OCI-LY1 (cell line): ENCODE data around the gene CLEC17A.

Experiments used
- H2AFZ ChIP-seq: fragments of 200-600 bp; sonication (generic), shearing (Covaris generic); 2 replicates; pipeline ENCODE4 v1.6.0; 2014; ENCODE audit warnings: antibody characterized with exemption, mild to moderate bottlenecking, low read length
- H3F3A ChIP-seq: fragments of 200-600 bp; sonication (generic), shearing (Covaris generic); 2 replicates; pipeline ENCODE4 v1.6.0; 2014; ENCODE audit warnings: mild to moderate bottlenecking, antibody characterized with exemption, low read length, moderate library complexity; ENCODE audit not compliant: insufficient read depth
- H3K27ac ChIP-seq: fragments of 200-600 bp; sonication (generic); 2 replicates; pipeline ENCODE4 v1.5.1; 2014; ENCODE audit warnings: low read length, mixed run types, mild to moderate bottlenecking, low read depth; ENCODE audit not compliant: poor library complexity, severe bottlenecking
- H3K27me3 ChIP-seq: fragments of 200-600 bp; sonication (generic); 2 replicates; pipeline ENCODE4 v1.6.0; 2014; ENCODE audit warnings: antibody characterized with exemption, mild to moderate bottlenecking, low read length, moderate library complexity; ENCODE audit not compliant: insufficient read depth
- H3K36me3 ChIP-seq: fragments of 200-600 bp; sonication (generic); 2 replicates; pipeline ENCODE4 v1.6.1; 2014; ENCODE audit warnings: mild to moderate bottlenecking, antibody characterized with exemption, low read length, moderate library complexity, mixed read lengths; ENCODE audit not compliant: insufficient read depth
- H3K4me1 ChIP-seq: fragments of 200-600 bp; sonication (generic); 2 replicates; pipeline ENCODE4 v1.5.1; 2014; ENCODE audit warnings: mild to moderate bottlenecking, low read length, moderate library complexity; ENCODE audit not compliant: insufficient read depth, severe bottlenecking
- H3K4me2 ChIP-seq: fragments of 200-600 bp; sonication (generic), shearing (Covaris generic); 2 replicates; pipeline ENCODE4 v1.6.1; 2014; ENCODE audit warnings: low read length
- H3K4me3 ChIP-seq: fragments of 200-600 bp; sonication (generic); 2 replicates; pipeline ENCODE4 v1.5.1; 2014; ENCODE audit warnings: low read length, low read depth, mild to moderate bottlenecking, mixed read lengths; ENCODE audit not compliant: poor library complexity, severe bottlenecking
- H3K79me2 ChIP-seq: fragments of 200-600 bp; shearing (Covaris generic); 2 replicates; pipeline ENCODE4 v1.6.1; 2016; ENCODE audit warnings: mixed run types, low read length, mixed read lengths; ENCODE audit not compliant: insufficient read depth
- H3K9ac ChIP-seq: fragments of 200-600 bp; sonication (generic), shearing (Covaris generic); 2 replicates; pipeline ENCODE4 v1.6.1; 2014; ENCODE audit warnings: mild to moderate bottlenecking, low read length, mixed read lengths
- H3K9me2 ChIP-seq: fragments of 200-600 bp; sonication (generic), shearing (Covaris generic); 2 replicates; pipeline ENCODE4 v1.6.1; 2014; ENCODE audit warnings: low read depth, mild to moderate bottlenecking, low read length, mixed read lengths
- H3K9me3 ChIP-seq: fragments of 200-600 bp; shearing (Covaris generic); 2 replicates; pipeline ENCODE4 v1.6.1; 2014; ENCODE audit warnings: low read length, mixed read lengths
- H4K20me1 ChIP-seq: fragments of 200-600 bp; sonication (generic), shearing (Covaris generic); 2 replicates; pipeline ENCODE4 v1.6.0; 2016; ENCODE audit warnings: mild to moderate bottlenecking, low read length; ENCODE audit not compliant: insufficient read depth
- EZH2 ChIP-seq: fragments of 200-600 bp; sonication (generic), shearing (Covaris generic); IDR thresholded peaks from 2 replicates; pipeline ENCODE4 v1.8.0; 2017; ENCODE audit warnings: borderline replicate concordance, mixed run types, mild to moderate bottlenecking, antibody characterized with exemption, low read length, moderate library complexity, mixed read lengths
- TF ChIP-seq, protein P1 (sequence below): fragments of 200-600 bp; sonication (generic), shearing (Covaris generic); IDR thresholded peaks from 2 replicates; pipeline ENCODE4 v1.5.1; 2017; ENCODE audit warnings: mild to moderate bottlenecking, antibody characterized with exemption, low read length, moderate library complexity, mixed read lengths

Gene CLEC17A

DNA sequence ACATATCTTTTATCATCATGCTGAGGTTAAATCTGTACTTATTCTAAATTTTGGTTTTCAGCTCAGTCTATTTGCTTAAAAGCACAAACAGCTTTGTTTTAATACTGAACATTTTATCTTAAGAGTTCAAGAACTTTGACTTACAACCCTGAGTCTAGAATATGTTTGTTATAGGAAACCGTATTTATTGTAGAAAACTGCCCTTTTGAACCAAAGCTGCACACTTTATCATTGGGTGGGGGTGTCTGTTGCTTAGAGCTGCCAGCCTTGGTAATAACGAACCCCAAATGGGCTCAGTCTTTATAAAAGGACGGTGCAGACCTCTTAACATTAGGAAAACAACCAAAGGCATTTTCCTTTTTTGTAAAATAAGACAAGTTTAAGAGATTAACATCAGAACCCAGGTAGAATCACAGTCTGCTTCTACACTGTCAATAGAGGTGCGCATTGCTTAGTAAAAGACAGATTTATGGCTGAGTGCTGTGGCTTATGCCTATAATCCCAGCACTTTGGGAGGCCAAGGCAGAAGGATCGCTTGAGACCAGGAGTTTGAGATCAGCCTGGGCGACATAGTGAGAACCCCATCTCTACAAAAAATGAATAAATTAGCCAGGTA is 77.1 kb downstream of the CLEC17A start:
- Histone ChIP-seq H3K36me3 (no peaks in the 10 kb centered on the region), H3K4me3 (no peak overlapping the region), H2AFZ (no peak overlapping the region), H3K9me3 (no peaks in the 10 kb centered on the region), H3K4me1 (no peaks in the 10 kb centered on the region), H3K27ac (no peak overlapping the region), H3K9me2 (no peaks in the 10 kb centered on the region), H3K79me2 (no peaks in the 10 kb centered on the region), H3F3A (no peaks in the 10 kb centered on the region), H3K9ac (no peak overlapping the region), H3K27me3 (no peaks in the 10 kb centered on the region; the same call in 1 of the 2 replicates), H4K20me1 (no peaks in the 10 kb centered on the region), H3K4me2 (no peak overlapping the region)
- TF ChIP-seq EZH2, result no peak
- TF ChIP-seq, protein P1, sequence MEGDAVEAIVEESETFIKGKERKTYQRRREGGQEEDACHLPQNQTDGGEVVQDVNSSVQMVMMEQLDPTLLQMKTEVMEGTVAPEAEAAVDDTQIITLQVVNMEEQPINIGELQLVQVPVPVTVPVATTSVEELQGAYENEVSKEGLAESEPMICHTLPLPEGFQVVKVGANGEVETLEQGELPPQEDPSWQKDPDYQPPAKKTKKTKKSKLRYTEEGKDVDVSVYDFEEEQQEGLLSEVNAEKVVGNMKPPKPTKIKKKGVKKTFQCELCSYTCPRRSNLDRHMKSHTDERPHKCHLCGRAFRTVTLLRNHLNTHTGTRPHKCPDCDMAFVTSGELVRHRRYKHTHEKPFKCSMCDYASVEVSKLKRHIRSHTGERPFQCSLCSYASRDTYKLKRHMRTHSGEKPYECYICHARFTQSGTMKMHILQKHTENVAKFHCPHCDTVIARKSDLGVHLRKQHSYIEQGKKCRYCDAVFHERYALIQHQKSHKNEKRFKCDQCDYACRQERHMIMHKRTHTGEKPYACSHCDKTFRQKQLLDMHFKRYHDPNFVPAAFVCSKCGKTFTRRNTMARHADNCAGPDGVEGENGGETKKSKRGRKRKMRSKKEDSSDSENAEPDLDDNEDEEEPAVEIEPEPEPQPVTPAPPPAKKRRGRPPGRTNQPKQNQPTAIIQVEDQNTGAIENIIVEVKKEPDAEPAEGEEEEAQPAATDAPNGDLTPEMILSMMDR, result no peak

DNA sequence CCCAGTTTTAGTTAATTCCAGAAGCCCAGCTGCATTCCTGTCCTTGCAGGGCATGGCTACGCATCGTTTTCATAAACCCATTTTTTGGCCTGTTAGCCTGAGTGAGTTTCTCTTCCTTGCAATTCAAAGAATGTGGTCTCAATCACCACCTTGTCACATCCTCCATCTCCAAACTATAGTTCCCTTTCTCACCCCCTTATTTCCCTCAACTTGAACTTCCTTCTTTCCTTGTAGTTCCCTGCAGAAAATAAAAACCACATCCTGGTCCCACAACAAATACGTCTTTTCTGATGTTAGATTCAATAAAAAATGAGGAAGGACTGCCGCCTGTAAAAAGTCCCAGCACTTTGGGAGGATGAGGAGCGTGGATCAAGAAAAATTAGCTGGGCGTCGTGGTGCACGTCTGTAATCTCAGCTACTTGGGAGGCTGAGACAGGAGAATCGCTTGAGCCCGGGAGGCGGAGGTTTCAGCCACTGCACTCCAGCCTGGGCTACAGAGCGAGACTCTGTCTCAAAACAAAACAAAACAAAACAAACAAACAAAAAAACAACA is 78.6 kb downstream of the CLEC17A start:
- H3K4me3 ChIP-seq, result no peak overlapping the region
- H3K4me1 ChIP-seq, result no peaks in the 10 kb centered on the region
- H3K9ac ChIP-seq, result no peak overlapping the region
- no peak overlapping the region for H3K27ac ChIP-seq
- no peak overlapping the region for H2AFZ ChIP-seq
- no peaks in the 10 kb centered on the region for H3K79me2 ChIP-seq
- no peaks in the 10 kb centered on the region for H3K9me2 ChIP-seq
- H3K9me3 ChIP-seq, result no peaks in the 10 kb centered on the region
- no peak overlapping the region for H3K4me2 ChIP-seq
- no peaks in the 10 kb centered on the region for H3F3A ChIP-seq
- no peaks in the 10 kb centered on the region; the same call in 1 of the 2 replicates for H3K27me3 ChIP-seq
- no peaks in the 10 kb centered on the region for H4K20me1 ChIP-seq
- H3K36me3 ChIP-seq, result no peaks in the 10 kb centered on the region
- TF ChIP-seq EZH2, result no peak
- TF ChIP-seq, protein P1, result no peak
